ENCODE measurements around the gene NR3C2. TPM values are rescaled to one million over a fixed set of nuclear protein-coding genes. Genes with fewer than 3 reads are reported as not detected.

The NR3C2 gene
- total and polyA plus RNA-seq, 8 donors = 2.0 to 36.4 (median 16.9) TPM

DNA sequence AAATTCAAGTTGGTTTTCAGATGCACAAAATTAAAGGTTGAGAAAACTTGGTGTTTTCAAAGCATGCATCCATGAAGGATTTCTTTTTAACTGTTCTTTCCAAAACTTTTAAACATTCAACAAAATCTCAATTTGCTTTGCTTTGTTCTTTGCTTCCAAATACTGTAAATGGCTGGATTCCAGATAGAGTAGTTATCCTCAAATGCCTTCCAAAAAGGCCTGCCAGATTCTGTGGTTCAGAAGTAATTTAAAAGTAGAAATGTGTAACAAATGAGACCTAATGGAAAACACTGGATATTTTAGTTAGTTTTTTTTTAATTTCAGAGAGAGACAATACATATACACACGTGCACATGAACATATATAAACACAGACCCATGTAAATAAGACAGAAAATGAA, 97.3 kb downstream of the NR3C2 start:
- no peaks in the 10 kb centered on the region for H3K9me3 ChIP-seq
- no peak overlapping the region for H3K27ac ChIP-seq
- no peaks in the 10 kb centered on the region for H3K36me3 ChIP-seq
- intact Hi-C loops (cut with DNase I; ENCODE audit: low total_unique reads) = no loop called here
- H3K4me3 ChIP-seq = no peak overlapping the region
- TF ChIP-seq EP300 (IDR thresholded peaks at IDR 0.05) (no peak), POLR2A (IDR thresholded peaks at IDR 0.05) (no peak), POLR2AphosphoS5 (IDR thresholded peaks at IDR 0.05) (no peak)
- TF ChIP-seq, protein P1, sequence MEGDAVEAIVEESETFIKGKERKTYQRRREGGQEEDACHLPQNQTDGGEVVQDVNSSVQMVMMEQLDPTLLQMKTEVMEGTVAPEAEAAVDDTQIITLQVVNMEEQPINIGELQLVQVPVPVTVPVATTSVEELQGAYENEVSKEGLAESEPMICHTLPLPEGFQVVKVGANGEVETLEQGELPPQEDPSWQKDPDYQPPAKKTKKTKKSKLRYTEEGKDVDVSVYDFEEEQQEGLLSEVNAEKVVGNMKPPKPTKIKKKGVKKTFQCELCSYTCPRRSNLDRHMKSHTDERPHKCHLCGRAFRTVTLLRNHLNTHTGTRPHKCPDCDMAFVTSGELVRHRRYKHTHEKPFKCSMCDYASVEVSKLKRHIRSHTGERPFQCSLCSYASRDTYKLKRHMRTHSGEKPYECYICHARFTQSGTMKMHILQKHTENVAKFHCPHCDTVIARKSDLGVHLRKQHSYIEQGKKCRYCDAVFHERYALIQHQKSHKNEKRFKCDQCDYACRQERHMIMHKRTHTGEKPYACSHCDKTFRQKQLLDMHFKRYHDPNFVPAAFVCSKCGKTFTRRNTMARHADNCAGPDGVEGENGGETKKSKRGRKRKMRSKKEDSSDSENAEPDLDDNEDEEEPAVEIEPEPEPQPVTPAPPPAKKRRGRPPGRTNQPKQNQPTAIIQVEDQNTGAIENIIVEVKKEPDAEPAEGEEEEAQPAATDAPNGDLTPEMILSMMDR (IDR thresholded peaks at IDR 0.05) = no peak
- 27 to 48% (median 41%) methylated on average over 1 of the region's 1 CpG for WGBS, 5 donors
- DNase-seq = peak in 1 of 2 donors; percentile 30
- H3K27me3 ChIP-seq = no peaks in the 10 kb centered on the region
- H3K4me1 ChIP-seq = peaks cover 0 to 25% (median 17%) of the 10 kb centered on the region in 4 donors

DNA sequence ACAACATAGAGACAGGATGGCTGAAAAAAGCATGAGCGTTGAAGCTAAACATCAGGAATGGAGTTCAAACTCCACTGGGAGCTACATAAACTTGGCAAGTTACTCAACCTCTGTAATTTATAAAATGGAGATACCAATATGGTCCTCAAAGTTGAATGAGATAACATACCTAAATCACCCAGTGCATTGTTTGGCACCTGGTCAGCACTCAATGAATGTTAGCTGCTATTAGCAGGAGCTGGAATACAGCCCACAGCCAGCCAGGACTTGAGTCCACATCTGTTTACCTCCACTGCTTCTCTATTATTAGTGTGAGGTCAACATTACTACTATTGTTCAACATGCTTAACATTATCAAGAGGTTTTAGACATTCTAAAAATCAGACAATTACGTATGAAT, 97.9 kb downstream of the NR3C2 start:
- no peak overlapping the region for H3K27ac ChIP-seq
- intact Hi-C loops (cut with DNase I; ENCODE audit: low total_unique reads) = no loop called here
- WGBS, 5 donors = 27 to 42% (median 29%) methylated on average over 2 of the region's 2 CpGs

DNA sequence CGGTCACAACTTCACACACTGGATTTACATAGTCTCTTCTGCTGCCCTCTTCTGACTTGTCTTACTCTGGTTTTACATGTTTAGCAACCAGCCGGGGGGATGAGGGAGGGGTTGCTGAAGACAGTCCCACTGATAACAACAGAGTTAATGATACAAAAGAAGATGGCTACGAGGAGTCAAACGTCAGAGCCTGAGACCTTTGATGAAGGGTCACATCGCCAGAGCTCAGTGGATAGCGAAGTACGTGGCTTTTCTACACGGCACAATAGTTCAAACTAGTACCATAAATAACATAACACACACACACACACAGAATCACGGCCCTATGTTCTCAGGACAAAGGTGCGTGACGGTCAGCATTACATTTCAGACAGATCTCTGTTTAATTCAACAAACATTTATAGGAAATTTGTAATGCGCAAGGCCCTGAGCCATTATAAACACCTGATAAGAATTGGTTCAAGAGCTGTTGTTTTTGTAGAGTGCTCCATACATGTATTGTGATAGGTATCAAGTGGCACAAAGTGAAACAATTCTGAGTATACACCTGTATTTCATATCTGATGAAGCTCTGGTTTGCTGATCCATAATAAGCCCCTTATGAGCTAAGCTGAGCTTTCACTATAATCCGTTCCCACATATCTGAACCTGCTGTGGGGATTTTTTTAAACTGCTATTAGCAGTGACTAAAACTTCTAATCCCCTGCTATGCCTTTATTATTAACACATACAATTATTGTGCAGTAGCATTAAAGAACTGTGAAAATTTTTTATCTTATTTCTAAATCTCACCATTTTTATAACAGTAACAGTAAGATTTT, 100.0 kb downstream of the NR3C2 start:
- intact Hi-C loops (cut with DNase I; ENCODE audit: low total_unique reads) = no loop called here
- Histone ChIP-seq H3K27ac (peak overlapping the region in 1 of 5 donors; percentile 38), H3K9me3 (no peaks in the 10 kb centered on the region), H3K4me1 (peaks cover 0 to 25% (median 17%) of the 10 kb centered on the region in 4 donors), H3K4me3 (no peak overlapping the region), H3K36me3 (no peaks in the 10 kb centered on the region), H3K27me3 (no peaks in the 10 kb centered on the region)
- WGBS, 5 donors = 32 to 64% (median 36%) methylated on average over 13 of the region's 13 CpGs
- no peak for DNase-seq
- no peak for TF ChIP-seq EP300 (IDR thresholded peaks at IDR 0.05)
- TF ChIP-seq POLR2AphosphoS5 (IDR thresholded peaks at IDR 0.05) = no peak
- no peak for TF ChIP-seq POLR2A (IDR thresholded peaks at IDR 0.05)
- TF ChIP-seq, protein P1 (IDR thresholded peaks at IDR 0.05) = no peak

More for the DNA sequence above, 97.9 kb downstream of the NR3C2 start:
- Histone ChIP-seq H3K27me3 (no peaks in the 10 kb centered on the region), H3K36me3 (no peaks in the 10 kb centered on the region), H3K9me3 (no peaks in the 10 kb centered on the region), H3K4me3 (no peak overlapping the region), H3K4me1 (peaks cover 0 to 25% (median 17%) of the 10 kb centered on the region in 4 donors)
- TF ChIP-seq POLR2A (IDR thresholded peaks at IDR 0.05) (no peak), EP300 (IDR thresholded peaks at IDR 0.05) (no peak)
- TF ChIP-seq, protein P1 (IDR thresholded peaks at IDR 0.05) = no peak
- peak; percentile 55 to 80 for DNase-seq

- 88 to 93% (median 92%) methylated on average over 4 of the region's 4 CpGs for WGBS, 5 donors
- no peaks in the 10 kb centered on the region for H3K4me1 ChIP-seq
These were observed 107.1 kb downstream of the NR3C2 start for GRCh38 chr4:148335133-148335532.

More at GRCh38 chr4:148335133-148335532, 107.1 kb downstream of the NR3C2 start:
- no peak overlapping the region for H3K27ac ChIP-seq
- no peak for DNase-seq
- H3K4me3 ChIP-seq = no peak overlapping the region
- H3K9me3 ChIP-seq = no peaks in the 10 kb centered on the region
- no peaks in the 10 kb centered on the region for H3K36me3 ChIP-seq
- intact Hi-C loops (cut with DNase I; ENCODE audit: low total_unique reads) = no loop called here
- H3K27me3 ChIP-seq = no peaks in the 10 kb centered on the region
- TF ChIP-seq POLR2AphosphoS5 (IDR thresholded peaks at IDR 0.05) (no peak), EP300 (IDR thresholded peaks at IDR 0.05) (no peak), POLR2A (IDR thresholded peaks at IDR 0.05) (no peak)
- TF ChIP-seq, protein P1 (IDR thresholded peaks at IDR 0.05) = no peak

All from stomach (tissue), 9 donors.